G401 (cell line): ENCODE measurements around the gene CEND1. TPM values are rescaled to one million over a fixed set of nuclear protein-coding genes. Genes with fewer than 3 reads are reported as not detected.

ENCODE experiments used
- DNase-seq: peaks from one replicate; pipeline ENCODE4 v3.0.0-alpha.2; 2015; ENCODE audit warnings: low spot score
- in situ Hi-C: cut with HindIII; loops from 2 replicates; pipeline ENCODE4 v1.10.0; 2016; ENCODE audit warnings: low sequenced_read_pairs, mixed read lengths
- total RNA-seq: library from RNA; depleted of rRNA; stranded (reverse); fragments of >200 nt; shearing (Covaris generic); gene quantifications from 2 replicates; pipeline ENCODE4 v1.2.3, GENCODE V29; 2014

CEND1 gene
- total RNA-seq, 1 experiment from 2014 or later, result 0.95 TPM

GRCh38 chr11:828506-829175, 38.8 kb upstream of the CEND1 start:
- in situ Hi-C loops, result no loop called here

GRCh38 chr11:827897-828192, 38.0 kb upstream of the CEND1 start, which contains the start of gene CRACR2B:
CRACR2B (plus strand) TSS chr11:827919; CDS start chr11:828608, 689 bp downstream.
- DNase-seq, result no peak
- in situ Hi-C loops, result no loop called here

More at GRCh38 chr11:828506-829175, 38.8 kb upstream of the CEND1 start:
- DNase-seq, result no peak

GRCh38 chr11:827146-827896, 37.4 kb upstream of the CEND1 start:
- in situ Hi-C loops, result no loop called here
- no peak for DNase-seq

- DNase-seq, result no peak
- in situ Hi-C loops, result no loop called here
Observed at GRCh38 chr11:826836-827145, 36.9 kb upstream of the CEND1 start.

- DNase-seq, result no peak
- in situ Hi-C loops, result no loop called here
Observed at GRCh38 chr11:826227-826621, 36.3 kb upstream of the CEND1 start.

- DNase-seq, result no peak
- in situ Hi-C loops, result no loop called here
Observed at GRCh38 chr11:825366-826226, 35.7 kb upstream of the CEND1 start.

- in situ Hi-C loops, result no loop called here
Observed at GRCh38 chr11:824942-825341, 35.1 kb upstream of the CEND1 start.

GRCh38 chr11:824292-824880, 34.5 kb upstream of the CEND1 start:
- in situ Hi-C loops, result no loop called here

More at GRCh38 chr11:824942-825341, 35.1 kb upstream of the CEND1 start:
- DNase-seq, result no peak

GRCh38 chr11:823441-824291, 33.8 kb upstream of the CEND1 start:
- in situ Hi-C loops, result no loop called here
- no peak for DNase-seq

More at GRCh38 chr11:824292-824880, 34.5 kb upstream of the CEND1 start:
- DNase-seq, result no peak

- peak; percentile 60 for DNase-seq
- in situ Hi-C loops, result no loop called here
Observed at GRCh38 chr11:821512-822371, 31.9 kb upstream of the CEND1 start.

GRCh38 chr11:820655-821511, 31.0 kb upstream of the CEND1 start:
- no peak for DNase-seq
- in situ Hi-C loops, result no loop called here

- in situ Hi-C loops, result no loop called here
- peak; percentile 85 for DNase-seq
Observed at GRCh38 chr11:819943-820649, 30.2 kb upstream of the CEND1 start.

- DNase-seq, result peak; percentile 93
- in situ Hi-C loops, result no loop called here
Observed at GRCh38 chr11:819129-819931, 29.4 kb upstream of the CEND1 start.

GRCh38 chr11:818396-819128, 28.7 kb upstream of the CEND1 start, which contains the start of gene PNPLA2:
PNPLA2 (plus strand) TSS chr11:818914; CDS start chr11:819719, 805 bp downstream.
- in situ Hi-C loops, result no loop called here
- no peak for DNase-seq

- in situ Hi-C loops, result no loop called here
- DNase-seq, result no peak
Observed at GRCh38 chr11:816433-816779, 26.5 kb upstream of the CEND1 start.
